DOHH2 (cell line): Measurements from ENCODE around the gene TNN.

Experiments
- CTCF ChIP-seq: fragments of 200-600 bp; sonication (generic); IDR thresholded peaks from one replicate; pipeline ENCODE4 v1.5.1; 2014; ENCODE audit warnings: antibody characterized with exemption, mild to moderate bottlenecking, low read depth, low read length; ENCODE audit not compliant: poor library complexity, severe bottlenecking
- EZH2phosphoT487 ChIP-seq: fragments of 200-600 bp; sonication (generic); IDR thresholded peaks from 2 replicates; pipeline ENCODE4 v1.6.1; 2017; ENCODE audit warnings: borderline replicate concordance, mild to moderate bottlenecking, antibody characterized with exemption, low read length, moderate library complexity, mixed read lengths

- no peak for TF ChIP-seq CTCF
- no peak for TF ChIP-seq EZH2phosphoT487
Observed at GRCh38 chr1:175164751-175165150, 97.1 kb downstream of the TNN start.
